Neural cell (in vitro differentiated cells): ENCODE results near the gene SMIM31.

ENCODE experiments used
- EP300 ChIP-seq: fragments of 450-650 bp; conservative IDR thresholded peaks from 2 replicates; pipeline ENCODE4 v1.6.1; 2014; ENCODE audit warnings: antibody characterized with exemption, mild to moderate bottlenecking, moderate library complexity; ENCODE audit not compliant: poor library complexity, severe bottlenecking
- EZH2 ChIP-seq: fragments of 200-600, 300-800 bp; shearing (Covaris generic), sonication (generic); IDR thresholded peaks from 2 replicates; pipeline ENCODE4 v1.6.1; 2014; ENCODE audit warnings: antibody characterized with exemption, low read length, borderline replicate concordance, mild to moderate bottlenecking; ENCODE audit not compliant: insufficient read depth, poor library complexity, severe bottlenecking
- POLR2AphosphoS5 ChIP-seq: IDR thresholded peaks from 2 replicates; pipeline ENCODE4 v1.6.1; 2012
- TAF1 ChIP-seq: IDR thresholded peaks from 2 replicates; pipeline ENCODE4 v1.6.1; 2012; ENCODE audit warnings: low read depth
- TF ChIP-seq, protein P1 (sequence below): fragments of 450-650 bp; IDR thresholded peaks from 2 replicates; pipeline ENCODE4 v1.5.1; 2014; ENCODE audit warnings: antibody characterized with exemption, mild to moderate bottlenecking, moderate library complexity; ENCODE audit not compliant: poor library complexity, severe bottlenecking
- TF ChIP-seq, protein P2 (sequence below): IDR thresholded peaks from 2 replicates; pipeline ENCODE4 v1.6.1; 2012; ENCODE audit warnings: borderline replicate concordance

DNA sequence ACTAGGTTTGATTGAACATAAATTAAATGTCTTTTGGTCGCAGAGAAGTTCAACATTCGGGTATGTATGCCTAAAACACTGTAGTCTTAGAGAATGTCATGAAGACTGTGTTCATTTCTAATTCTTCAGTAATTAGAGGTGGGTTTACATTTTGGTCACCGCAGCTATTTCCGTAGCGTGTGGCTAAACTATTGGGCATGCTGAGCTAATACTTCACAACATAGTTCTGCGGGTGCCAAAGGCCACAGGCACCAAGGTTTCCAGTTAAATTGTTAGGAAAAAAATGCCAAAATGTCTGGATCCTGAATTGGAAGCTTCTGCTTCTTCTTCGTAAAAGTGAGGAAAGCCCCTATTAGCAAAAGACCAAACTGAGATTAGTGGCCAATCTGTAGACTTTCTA is 25.1 kb downstream of the SMIM31 start:
- TF ChIP-seq EP300 (no peak), EZH2 (no peak), POLR2AphosphoS5 (no peak), TAF1 (no peak)
- TF ChIP-seq, protein P1, sequence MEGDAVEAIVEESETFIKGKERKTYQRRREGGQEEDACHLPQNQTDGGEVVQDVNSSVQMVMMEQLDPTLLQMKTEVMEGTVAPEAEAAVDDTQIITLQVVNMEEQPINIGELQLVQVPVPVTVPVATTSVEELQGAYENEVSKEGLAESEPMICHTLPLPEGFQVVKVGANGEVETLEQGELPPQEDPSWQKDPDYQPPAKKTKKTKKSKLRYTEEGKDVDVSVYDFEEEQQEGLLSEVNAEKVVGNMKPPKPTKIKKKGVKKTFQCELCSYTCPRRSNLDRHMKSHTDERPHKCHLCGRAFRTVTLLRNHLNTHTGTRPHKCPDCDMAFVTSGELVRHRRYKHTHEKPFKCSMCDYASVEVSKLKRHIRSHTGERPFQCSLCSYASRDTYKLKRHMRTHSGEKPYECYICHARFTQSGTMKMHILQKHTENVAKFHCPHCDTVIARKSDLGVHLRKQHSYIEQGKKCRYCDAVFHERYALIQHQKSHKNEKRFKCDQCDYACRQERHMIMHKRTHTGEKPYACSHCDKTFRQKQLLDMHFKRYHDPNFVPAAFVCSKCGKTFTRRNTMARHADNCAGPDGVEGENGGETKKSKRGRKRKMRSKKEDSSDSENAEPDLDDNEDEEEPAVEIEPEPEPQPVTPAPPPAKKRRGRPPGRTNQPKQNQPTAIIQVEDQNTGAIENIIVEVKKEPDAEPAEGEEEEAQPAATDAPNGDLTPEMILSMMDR, result no peak
- TF ChIP-seq, protein P2, sequence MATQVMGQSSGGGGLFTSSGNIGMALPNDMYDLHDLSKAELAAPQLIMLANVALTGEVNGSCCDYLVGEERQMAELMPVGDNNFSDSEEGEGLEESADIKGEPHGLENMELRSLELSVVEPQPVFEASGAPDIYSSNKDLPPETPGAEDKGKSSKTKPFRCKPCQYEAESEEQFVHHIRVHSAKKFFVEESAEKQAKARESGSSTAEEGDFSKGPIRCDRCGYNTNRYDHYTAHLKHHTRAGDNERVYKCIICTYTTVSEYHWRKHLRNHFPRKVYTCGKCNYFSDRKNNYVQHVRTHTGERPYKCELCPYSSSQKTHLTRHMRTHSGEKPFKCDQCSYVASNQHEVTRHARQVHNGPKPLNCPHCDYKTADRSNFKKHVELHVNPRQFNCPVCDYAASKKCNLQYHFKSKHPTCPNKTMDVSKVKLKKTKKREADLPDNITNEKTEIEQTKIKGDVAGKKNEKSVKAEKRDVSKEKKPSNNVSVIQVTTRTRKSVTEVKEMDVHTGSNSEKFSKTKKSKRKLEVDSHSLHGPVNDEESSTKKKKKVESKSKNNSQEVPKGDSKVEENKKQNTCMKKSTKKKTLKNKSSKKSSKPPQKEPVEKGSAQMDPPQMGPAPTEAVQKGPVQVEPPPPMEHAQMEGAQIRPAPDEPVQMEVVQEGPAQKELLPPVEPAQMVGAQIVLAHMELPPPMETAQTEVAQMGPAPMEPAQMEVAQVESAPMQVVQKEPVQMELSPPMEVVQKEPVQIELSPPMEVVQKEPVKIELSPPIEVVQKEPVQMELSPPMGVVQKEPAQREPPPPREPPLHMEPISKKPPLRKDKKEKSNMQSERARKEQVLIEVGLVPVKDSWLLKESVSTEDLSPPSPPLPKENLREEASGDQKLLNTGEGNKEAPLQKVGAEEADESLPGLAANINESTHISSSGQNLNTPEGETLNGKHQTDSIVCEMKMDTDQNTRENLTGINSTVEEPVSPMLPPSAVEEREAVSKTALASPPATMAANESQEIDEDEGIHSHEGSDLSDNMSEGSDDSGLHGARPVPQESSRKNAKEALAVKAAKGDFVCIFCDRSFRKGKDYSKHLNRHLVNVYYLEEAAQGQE, result no peak
